RWPE2 (cell line): Measurements from ENCODE around the gene TBCK.

Source experiments
- ATAC-seq: fragments of 200-7000 bp; cut with Tn5 transposase; 3 replicates; pipeline ENCODE4 v1.9.1; 2021; ENCODE audit warnings: low read depth
- DNase-seq: peaks from one replicate; pipeline ENCODE4 v3.0.0-alpha.2; 2020; ENCODE audit warnings: low spot score
- H3K27ac ChIP-seq: fragments of 450-650 bp; 2 replicates; pipeline ENCODE4 v1.5.1; 2017; ENCODE audit warnings: mild to moderate bottlenecking; ENCODE audit not compliant: poor library complexity, severe bottlenecking
- H3K27me3 ChIP-seq: fragments of 250-450 bp; sonication (Bioruptor Pico); 2 replicates; pipeline ENCODE4 v1.5.1; 2021; ENCODE audit warnings: mild to moderate bottlenecking, moderate library complexity; ENCODE audit not compliant: insufficient read depth, poor library complexity, severe bottlenecking
- H3K36me3 ChIP-seq: fragments of 250-450 bp; sonication (Bioruptor Pico); 2 replicates; pipeline ENCODE4 v1.5.1; 2020; ENCODE audit warnings: low read depth, mild to moderate bottlenecking, moderate library complexity
- H3K4me1 ChIP-seq: fragments of 250-450 bp; sonication (Bioruptor Pico); 2 replicates; pipeline ENCODE4 v1.5.1; 2021; ENCODE audit warnings: mild to moderate bottlenecking, moderate library complexity; ENCODE audit not compliant: insufficient read depth, poor library complexity, severe bottlenecking
- H3K4me3 ChIP-seq: fragments of 250-450 bp; sonication (Bioruptor Pico); 2 replicates; pipeline ENCODE4 v1.5.1; 2021; ENCODE audit warnings: mild to moderate bottlenecking, moderate library complexity; ENCODE audit not compliant: severe bottlenecking
- H3K9me3 ChIP-seq: fragments of 250-450 bp; sonication (Bioruptor Pico); 2 replicates; pipeline ENCODE4 v1.5.1; 2021; ENCODE audit warnings: mild to moderate bottlenecking, moderate library complexity; ENCODE audit not compliant: severe bottlenecking
- CTCF ChIP-seq: fragments of 450-650 bp; IDR thresholded peaks from one replicate; pipeline ENCODE4 v1.5.1; 2017; ENCODE audit warnings: mild to moderate bottlenecking, moderate library complexity; ENCODE audit not compliant: poor library complexity, severe bottlenecking

The TBCK gene

GRCh38 chr4:106065018-106065417 is 251.0 kb downstream of the TBCK start:
- Histone ChIP-seq H3K27ac (no peak overlapping the region), H3K4me3 (no peak overlapping the region), H3K27me3 (no peaks in the 10 kb centered on the region), H3K36me3 (no peaks in the 10 kb centered on the region), H3K4me1 (peaks cover 13% of the 10 kb centered on the region), H3K9me3 (no peaks in the 10 kb centered on the region)
- ATAC-seq = no peak
- TF ChIP-seq CTCF = peak; percentile 44
- no peak for DNase-seq

- peak; percentile 44 for ATAC-seq
Observed at GRCh38 chr4:106063009-106063408, 253.0 kb downstream of the TBCK start.

GRCh38 chr4:106062452-106062875 is 253.5 kb downstream of the TBCK start:
- H3K27ac ChIP-seq = no peak overlapping the region
- no peak for DNase-seq

More at GRCh38 chr4:106063009-106063408, 253.0 kb downstream of the TBCK start:
- TF ChIP-seq CTCF = no peak
- no peaks in the 10 kb centered on the region for H3K9me3 ChIP-seq
- no peaks in the 10 kb centered on the region for H3K27me3 ChIP-seq
- no peak for DNase-seq
- H3K4me1 ChIP-seq = peaks cover 13% of the 10 kb centered on the region
- H3K36me3 ChIP-seq = no peaks in the 10 kb centered on the region
- H3K27ac ChIP-seq = no peak overlapping the region
- no peak overlapping the region for H3K4me3 ChIP-seq

GRCh38 chr4:106058921-106059320 is 257.1 kb downstream of the TBCK start:
- DNase-seq (no peak), ATAC-seq (no peak)
- Histone ChIP-seq H3K27me3 (no peaks in the 10 kb centered on the region), H3K27ac (no peak overlapping the region), H3K9me3 (no peaks in the 10 kb centered on the region), H3K36me3 (no peaks in the 10 kb centered on the region), H3K4me1 (peaks cover 13% of the 10 kb centered on the region), H3K4me3 (no peak overlapping the region)
- TF ChIP-seq CTCF = no peak

More at GRCh38 chr4:106062452-106062875, 253.5 kb downstream of the TBCK start:
- peak; percentile 93 for ATAC-seq
- TF ChIP-seq CTCF = no peak
- Histone ChIP-seq H3K4me1 (peaks cover 13% of the 10 kb centered on the region), H3K27me3 (no peaks in the 10 kb centered on the region), H3K36me3 (no peaks in the 10 kb centered on the region), H3K4me3 (no peak overlapping the region), H3K9me3 (no peaks in the 10 kb centered on the region)

- no peak for TF ChIP-seq CTCF
- no peak for DNase-seq
- Histone ChIP-seq H3K36me3 (no peaks in the 10 kb centered on the region), H3K27ac (no peak overlapping the region), H3K9me3 (no peaks in the 10 kb centered on the region), H3K4me3 (no peak overlapping the region), H3K4me1 (no peaks in the 10 kb centered on the region), H3K27me3 (no peaks in the 10 kb centered on the region)
- no peak for ATAC-seq
Observed at GRCh38 chr4:106056914-106057313, 259.1 kb downstream of the TBCK start.
